WERI-Rb-1 (cell line): Measurements from ENCODE around the gene OR10H5.
"Not testable (repeated sequence)": the region's sequence is repeated elsewhere in the genome, so short reads cannot be mapped to it uniquely, and the experiment has no call there.

ENCODE experiments used
- DNase-seq: peaks from one replicate; pipeline ENCODE4 v3.0.0-alpha.2; 2020
- H3K27ac ChIP-seq: fragments of 250-450 bp; sonication (Bioruptor Pico); 2 replicates; pipeline ENCODE4 v1.5.1; 2020; ENCODE audit warnings: mild to moderate bottlenecking, moderate library complexity
- H3K27me3 ChIP-seq: fragments of 250-450 bp; sonication (Bioruptor Pico); 2 replicates; pipeline ENCODE4 v1.5.1; 2021; ENCODE audit warnings: mild to moderate bottlenecking, low read depth, moderate library complexity; ENCODE audit not compliant: insufficient read depth, severe bottlenecking
- H3K36me3 ChIP-seq: fragments of 250-450 bp; sonication (Bioruptor Pico); 2 replicates; pipeline ENCODE4 v1.5.1; 2020; ENCODE audit warnings: mild to moderate bottlenecking, moderate library complexity
- H3K4me3 ChIP-seq: 2 replicates; pipeline ENCODE4 v1.5.1; 2011; ENCODE audit warnings: low read depth, mild to moderate bottlenecking, control low read depth, low read length
- H3K9me3 ChIP-seq: fragments of 250-450 bp; sonication (Bioruptor Pico); 2 replicates; pipeline ENCODE4 v1.5.1; 2021; ENCODE audit warnings: mild to moderate bottlenecking, moderate library complexity; ENCODE audit not compliant: severe bottlenecking
- CTCF ChIP-seq: IDR thresholded peaks from 2 replicates; pipeline ENCODE4 v1.5.1; 2011; ENCODE audit warnings: low read depth, mild to moderate bottlenecking, control low read depth, inconsistent platforms, low read length

OR10H5 gene

GRCh38 chr19:15838351-15838750, 50.9 kb downstream of the OR10H5 start:
- Histone ChIP-seq H3K4me3 (no peak overlapping the region), H3K36me3 (no peaks in the 10 kb centered on the region), H3K9me3 (peaks cover 17% of the 10 kb centered on the region), H3K27ac (no peak overlapping the region), H3K27me3 (peaks cover 70% of the 10 kb centered on the region)
- DNase-seq: no peak
- no peak for TF ChIP-seq CTCF

- Histone ChIP-seq H3K27me3 (peaks cover 65% of the 10 kb centered on the region), H3K9me3 (peaks cover 17% of the 10 kb centered on the region)
- H3K36me3 ChIP-seq, H3K27ac ChIP-seq, DNase-seq, H3K4me3 ChIP-seq: not testable (repeated sequence)
Observed at GRCh38 chr19:15839888-15840287, 52.4 kb downstream of the OR10H5 start.

GRCh38 chr19:15840833-15841232, 53.4 kb downstream of the OR10H5 start:
- no peak for DNase-seq
- Histone ChIP-seq H3K9me3 (peaks cover 15% of the 10 kb centered on the region), H3K27me3 (peaks cover 59% of the 10 kb centered on the region), H3K36me3 (no peaks in the 10 kb centered on the region), H3K4me3 (no peak overlapping the region), H3K27ac (no peak overlapping the region)
- no peak for TF ChIP-seq CTCF

- Histone ChIP-seq H3K4me3 (no peak overlapping the region), H3K27me3 (peaks cover 52% of the 10 kb centered on the region), H3K27ac (no peak overlapping the region), H3K36me3 (no peaks in the 10 kb centered on the region), H3K9me3 (peaks cover 3% of the 10 kb centered on the region)
- TF ChIP-seq CTCF: peak; percentile 46
- no peak for DNase-seq
Observed at GRCh38 chr19:15841875-15842569, 54.6 kb downstream of the OR10H5 start.

- no peaks in the 10 kb centered on the region for H3K36me3 ChIP-seq
- no peaks in the 10 kb centered on the region for H3K9me3 ChIP-seq
- H3K27ac ChIP-seq: no peak overlapping the region
- no peak for DNase-seq
- peaks cover 60% of the 10 kb centered on the region for H3K27me3 ChIP-seq
- TF ChIP-seq CTCF: no peak
- H3K4me3 ChIP-seq: no peak overlapping the region
Observed at GRCh38 chr19:15843203-15843893, 55.9 kb downstream of the OR10H5 start.

GRCh38 chr19:15843894-15844222, 56.4 kb downstream of the OR10H5 start:
- H3K36me3 ChIP-seq, DNase-seq, H3K4me3 ChIP-seq, H3K9me3 ChIP-seq, H3K27ac ChIP-seq: not testable (repeated sequence)
- peaks cover 65% of the 10 kb centered on the region for H3K27me3 ChIP-seq

GRCh38 chr19:15846923-15847322, 59.5 kb downstream of the OR10H5 start:
- Histone ChIP-seq H3K9me3 (peaks cover 5% of the 10 kb centered on the region), H3K27me3 (peaks cover 69% of the 10 kb centered on the region), H3K27ac (no peak overlapping the region), H3K4me3 (no peak overlapping the region), H3K36me3 (no peaks in the 10 kb centered on the region)
- TF ChIP-seq CTCF: no peak
- no peak for DNase-seq
